Occipital lobe (tissue), 2 donors: ENCODE data around the gene AGRN. TPM values are rescaled to one million over a fixed set of nuclear protein-coding genes. Genes with fewer than 3 reads are reported as not detected.
"Not testable (repeated sequence)": the region's sequence is repeated elsewhere in the genome, so short reads cannot be mapped to it uniquely, and the experiment has no call there.

Source experiments
- DNase-seq: peaks from one replicate; lab custom pipeline; 2025; lab: John Stamatoyannopoulos, UW
- total RNA-seq: library from RNA; depleted of rRNA; stranded (reverse); fragments of >200 nt; gene quantifications from one replicate; pipeline ENCODE4 v1.2.3, GENCODE V29; 2014

The AGRN gene
- total RNA-seq, 1 donor from 2014 or later, result 71.9 TPM

DNA sequence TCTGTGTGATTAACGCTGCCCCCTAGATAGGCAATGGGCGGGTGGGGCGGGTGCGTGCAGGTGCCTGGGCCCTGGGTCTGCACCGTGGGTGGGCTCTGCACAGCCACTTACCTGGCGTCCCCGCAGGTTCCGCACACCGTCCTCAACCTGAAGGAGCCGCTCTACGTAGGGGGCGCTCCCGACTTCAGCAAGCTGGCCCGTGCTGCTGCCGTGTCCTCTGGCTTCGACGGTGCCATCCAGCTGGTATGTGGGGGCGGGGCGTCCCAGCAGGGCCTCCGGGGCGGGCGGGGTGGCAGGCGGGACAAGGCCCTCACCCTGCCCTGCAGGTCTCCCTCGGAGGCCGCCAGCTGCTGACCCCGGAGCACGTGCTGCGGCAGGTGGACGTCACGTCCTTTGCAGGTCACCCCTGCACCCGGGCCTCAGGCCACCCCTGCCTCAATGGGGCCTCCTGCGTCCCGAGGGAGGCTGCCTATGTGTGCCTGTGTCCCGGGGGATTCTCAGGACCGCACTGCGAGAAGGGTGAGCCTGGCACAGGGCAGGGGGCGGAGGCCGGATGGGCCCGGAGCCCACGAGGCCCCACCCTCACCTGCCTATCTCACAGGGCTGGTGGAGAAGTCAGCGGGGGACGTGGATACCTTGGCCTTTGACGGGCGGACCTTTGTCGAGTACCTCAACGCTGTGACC lies 31.3 kb downstream of the AGRN start:
- no peak for DNase-seq

DNA sequence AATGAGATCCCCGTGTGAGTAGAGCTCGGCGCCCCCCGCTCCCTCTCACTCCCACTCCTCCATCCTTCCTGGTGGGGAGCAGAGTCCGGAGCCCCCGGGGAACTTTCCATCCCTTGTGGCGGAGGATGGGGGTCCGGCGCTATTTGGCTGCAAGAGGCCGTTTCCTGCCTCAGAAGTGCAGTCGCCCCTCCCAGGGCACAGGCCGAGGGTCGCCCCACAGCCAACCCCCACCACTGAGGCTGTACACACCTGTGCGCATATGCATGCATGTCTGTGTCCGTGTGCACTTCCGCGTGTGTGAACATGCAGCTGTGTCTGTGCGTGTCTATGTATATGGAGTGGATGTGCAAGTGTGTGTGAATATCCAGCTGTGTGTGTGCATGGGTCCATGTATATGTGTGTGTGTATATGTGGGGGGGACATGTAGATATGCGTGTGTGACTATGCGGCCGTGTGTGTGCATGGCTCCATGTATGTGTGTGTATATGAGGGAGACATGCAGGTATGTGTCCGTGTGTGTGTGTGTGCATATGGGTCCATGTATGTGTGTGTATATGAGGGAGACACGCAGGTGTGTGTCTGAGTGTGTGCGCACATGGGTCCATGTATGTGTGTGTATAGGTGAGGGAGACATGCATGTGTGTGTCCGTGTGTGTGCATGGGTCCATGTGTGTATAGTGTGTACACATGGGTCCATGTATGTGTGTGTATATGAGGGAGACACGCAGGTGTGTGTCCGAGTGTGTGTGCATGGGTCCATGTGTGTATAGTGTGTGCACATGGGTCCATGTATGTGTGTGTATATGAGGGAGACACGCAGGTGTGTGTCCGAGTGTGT lies 32.3 kb downstream of the AGRN start:
- no peak for DNase-seq

DNA sequence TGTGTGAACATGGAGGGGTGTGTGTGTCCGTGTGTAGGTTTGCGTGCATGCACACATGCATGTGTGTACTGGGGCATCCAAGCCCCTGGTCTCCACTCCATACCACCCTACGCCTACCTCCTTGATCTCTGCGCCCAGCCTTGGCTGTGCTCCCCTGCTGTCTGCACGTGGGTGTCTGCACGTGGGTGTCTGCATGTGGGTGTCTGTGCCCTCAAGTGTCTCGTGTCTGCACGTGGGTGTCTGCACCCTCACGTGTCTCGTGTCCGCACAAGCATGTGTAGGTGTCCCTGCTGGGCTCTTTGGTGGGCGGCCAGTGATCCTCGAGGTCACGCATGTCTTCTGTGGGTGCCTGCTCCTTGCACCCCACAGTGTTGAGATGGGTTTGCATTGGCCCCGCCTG lies 33.1 kb downstream of the AGRN start:
- no peak for DNase-seq

DNA sequence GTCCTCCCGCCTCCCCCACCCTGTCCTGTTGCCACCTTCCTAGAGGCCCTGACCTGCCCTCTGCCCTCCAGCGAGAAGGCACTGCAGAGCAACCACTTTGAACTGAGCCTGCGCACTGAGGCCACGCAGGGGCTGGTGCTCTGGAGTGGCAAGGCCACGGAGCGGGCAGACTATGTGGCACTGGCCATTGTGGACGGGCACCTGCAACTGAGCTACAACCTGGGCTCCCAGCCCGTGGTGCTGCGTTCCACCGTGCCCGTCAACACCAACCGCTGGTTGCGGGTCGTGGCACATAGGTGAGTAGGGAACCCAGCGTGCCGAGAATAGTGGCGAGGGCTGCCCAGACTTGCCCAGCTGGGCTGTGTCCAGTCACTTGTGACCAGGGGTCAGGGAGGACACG lies 33.8 kb downstream of the AGRN start:
- no peak for DNase-seq

DNA sequence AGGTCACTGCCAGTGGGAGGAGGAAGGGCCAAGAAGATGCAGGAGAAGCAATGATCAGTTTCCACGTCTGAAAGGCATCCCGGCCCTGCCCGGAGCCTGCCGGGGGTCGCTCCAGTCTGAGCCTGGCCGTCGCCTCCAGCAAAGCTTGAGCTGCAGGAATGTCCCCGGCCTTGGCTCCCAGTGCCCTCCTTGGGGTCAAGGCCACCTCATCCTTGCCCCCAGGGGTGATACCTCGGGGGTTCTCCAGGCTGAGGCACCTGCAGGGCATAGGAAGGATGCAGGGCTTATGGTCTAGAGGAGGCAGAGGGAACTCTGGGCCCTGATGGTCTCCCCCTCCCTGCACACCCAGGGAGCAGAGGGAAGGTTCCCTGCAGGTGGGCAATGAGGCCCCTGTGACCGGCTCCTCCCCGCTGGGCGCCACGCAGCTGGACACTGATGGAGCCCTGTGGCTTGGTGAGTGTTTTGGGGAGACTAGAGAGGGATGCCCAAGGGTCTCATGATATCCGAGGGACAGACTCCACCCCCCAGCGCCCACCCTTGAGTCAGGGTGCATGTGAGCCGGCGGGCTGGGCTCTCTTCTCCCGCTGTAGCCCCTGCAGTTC lies 34.3 kb downstream of the AGRN start:
- DNase-seq, result no peak

DNA sequence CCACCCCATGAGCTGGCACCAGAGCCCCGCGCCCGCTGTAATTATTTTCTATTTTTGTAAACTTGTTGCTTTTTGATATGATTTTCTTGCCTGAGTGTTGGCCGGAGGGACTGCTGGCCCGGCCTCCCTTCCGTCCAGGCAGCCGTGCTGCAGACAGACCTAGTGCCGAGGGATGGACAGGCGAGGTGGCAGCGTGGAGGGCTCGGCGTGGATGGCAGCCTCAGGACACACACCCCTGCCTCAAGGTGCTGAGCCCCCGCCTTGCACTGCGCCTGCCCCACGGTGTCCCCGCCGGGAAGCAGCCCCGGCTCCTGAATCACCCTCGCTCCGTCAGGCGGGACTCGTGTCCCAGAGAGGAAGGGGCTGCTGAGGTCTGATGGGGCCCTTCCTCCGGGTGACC lies 35.1 kb downstream of the AGRN start:
- no peak for DNase-seq

DNA sequence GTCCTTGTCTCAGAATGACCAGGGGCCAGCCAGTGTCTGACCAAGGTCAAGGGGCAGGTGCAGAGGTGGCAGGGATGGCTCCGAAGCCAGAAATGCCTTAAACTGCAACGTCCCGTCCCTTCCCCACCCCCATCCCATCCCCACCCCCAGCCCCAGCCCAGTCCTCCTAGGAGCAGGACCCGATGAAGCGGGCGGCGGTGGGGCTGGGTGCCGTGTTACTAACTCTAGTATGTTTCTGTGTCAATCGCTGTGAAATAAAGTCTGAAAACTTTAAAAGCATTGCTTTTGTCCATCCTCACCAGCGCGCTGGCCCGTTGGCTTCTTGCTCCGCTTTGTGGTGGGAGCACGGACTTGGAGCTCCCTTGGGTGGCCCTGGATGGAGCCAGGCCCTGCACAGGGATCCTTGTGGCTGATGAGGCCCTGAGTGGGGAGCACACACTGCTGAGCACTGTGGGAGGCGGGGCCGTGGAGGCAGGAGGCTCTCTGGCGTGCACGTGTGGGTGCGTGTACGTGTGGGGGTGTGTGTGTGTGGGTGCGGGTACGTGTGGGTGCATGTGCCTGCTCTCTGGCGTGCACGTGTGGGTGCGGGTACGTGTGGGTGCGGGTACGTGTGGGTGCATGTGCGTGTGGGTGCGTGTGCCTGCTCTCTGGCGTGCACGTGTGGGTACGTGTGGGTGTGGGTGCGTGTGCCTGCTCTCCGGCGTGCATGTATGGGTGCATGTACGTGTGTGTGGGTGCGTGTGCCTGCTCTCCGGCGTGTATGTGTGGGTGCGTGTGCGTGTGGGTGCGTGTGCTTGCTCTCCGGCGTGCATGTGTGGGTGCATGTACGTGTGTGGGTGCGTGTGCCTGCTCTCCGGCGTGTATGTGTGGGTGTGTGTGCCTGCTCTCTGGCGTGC lies 36.2 kb downstream of the AGRN start:
- DNase-seq, result no peak

DNA sequence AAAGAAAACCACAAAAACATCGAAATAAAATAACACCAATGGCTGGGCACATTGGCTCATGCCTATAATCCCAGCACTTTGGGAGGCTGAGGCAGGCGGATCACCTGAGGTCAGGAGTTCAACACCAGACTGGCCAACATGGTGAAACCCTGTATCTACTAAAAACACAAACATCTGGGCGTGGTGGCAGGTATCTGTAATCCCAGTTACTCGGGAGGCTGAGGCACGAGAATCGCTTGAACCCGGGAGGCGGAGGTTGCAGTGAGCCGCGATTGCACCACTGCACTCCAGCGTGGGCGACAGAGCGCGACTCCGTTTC lies 37.8 kb downstream of the AGRN start:
- not testable (repeated sequence) for DNase-seq

DNA sequence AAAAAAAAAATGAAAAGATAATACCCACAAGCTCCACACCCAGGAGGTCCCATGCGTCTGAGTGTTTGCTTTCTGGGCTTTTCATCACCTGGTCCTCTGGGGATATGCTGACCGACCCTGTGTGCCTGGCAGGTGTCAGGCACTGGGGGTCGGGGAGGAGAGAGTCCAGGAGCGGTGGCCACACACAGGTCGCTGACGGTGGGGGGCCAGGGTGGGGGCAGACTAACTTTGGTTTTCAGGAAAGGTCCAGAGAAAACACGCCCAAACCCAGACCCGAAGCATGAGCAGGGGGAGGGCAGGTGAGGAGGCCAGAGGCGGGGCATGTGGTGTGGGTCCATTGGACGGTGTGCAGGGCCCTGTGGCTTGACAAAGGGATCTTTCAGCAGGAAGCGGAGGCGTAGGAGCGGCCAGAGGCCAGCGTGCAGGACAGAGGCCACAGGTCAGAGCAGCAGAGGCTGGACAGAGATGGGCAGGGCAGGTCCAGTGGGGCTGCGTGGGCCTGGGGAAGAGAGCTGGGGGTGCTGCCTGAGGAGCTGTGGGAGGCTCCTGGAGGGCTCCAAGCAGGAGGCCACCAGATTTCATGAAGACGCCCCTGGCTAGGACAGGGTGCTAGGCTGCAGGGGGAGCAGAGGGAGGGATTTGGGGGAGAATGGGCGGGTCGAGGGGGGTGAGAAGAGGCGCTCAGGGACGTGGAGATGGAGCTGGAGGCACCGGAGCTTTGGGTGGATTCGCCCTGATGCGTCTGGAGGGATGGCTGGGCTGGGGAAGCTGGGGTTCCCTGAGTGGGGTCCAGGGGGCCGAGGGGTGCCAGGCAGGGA lies 38.4 kb downstream of the AGRN start:
- DNase-seq, result no peak

DNA sequence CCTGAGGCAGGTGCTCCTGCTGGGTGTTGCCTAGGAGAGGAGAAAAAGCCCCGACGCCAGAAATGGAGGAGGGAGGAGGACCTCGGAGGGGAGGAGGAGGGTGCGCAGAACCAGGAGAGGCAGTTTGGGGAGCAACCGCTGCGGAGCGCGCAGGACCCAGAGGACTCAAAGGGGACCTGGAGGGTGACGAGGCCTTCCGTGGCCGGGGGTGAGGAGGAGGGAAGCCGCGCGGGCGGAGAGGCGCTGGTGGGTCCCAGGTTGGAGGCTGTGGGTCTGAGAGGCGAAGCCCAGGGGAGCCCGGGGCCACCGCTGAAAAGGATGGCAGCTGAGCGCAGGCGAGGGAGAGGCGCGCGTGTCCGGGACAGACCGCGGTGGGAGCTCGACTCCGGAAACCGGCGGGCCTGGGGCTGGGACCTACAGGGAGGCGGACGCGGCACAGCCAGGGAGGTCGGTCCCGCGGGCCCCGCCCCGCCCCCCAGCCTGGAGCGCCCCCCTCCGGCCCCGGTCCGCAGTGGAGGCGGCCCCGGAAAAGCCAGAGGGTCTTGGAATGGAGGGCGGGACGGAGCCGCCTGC lies 39.1 kb downstream of the AGRN start:
- DNase-seq, result no peak

DNA sequence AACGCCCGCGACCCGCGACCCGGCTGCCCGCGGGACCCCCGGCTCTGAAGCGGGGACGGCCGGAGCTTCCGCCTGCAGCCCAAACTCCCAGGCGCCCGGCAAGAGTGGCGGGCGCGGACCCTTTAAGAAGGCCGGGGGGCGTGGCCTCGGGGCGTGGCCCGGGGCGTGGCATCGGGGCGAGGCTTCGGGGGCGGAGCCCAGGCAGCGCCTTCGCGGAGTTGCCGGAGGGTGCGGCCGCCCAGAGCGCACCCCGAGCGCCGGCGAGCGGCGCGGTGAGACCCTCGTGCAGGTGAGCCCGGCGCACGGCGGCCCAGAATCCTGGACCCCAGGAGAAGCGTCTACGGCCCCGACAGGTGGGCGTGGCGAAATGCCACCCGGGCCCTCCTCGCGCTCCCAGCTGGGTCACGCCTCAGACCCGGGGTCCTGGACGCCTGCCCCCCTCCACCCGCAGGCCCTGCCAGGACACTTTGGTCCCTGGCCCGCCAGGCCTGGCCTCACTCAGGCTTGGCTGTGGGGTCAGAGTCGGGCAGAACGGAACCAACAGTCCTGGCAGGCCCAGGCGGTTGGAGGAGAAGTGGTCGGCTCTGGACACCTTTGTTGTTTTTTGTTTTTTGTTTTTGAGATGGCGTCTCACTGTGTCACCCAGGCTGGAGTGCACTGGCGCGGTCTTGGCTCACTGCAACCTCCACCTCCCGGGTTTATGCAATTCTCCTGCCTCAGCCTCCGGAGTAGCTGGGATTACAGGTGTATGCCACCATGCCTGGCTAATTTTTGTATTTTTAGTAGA lies 39.8 kb downstream of the AGRN start:
- DNase-seq, result peak; percentile 52

DNA sequence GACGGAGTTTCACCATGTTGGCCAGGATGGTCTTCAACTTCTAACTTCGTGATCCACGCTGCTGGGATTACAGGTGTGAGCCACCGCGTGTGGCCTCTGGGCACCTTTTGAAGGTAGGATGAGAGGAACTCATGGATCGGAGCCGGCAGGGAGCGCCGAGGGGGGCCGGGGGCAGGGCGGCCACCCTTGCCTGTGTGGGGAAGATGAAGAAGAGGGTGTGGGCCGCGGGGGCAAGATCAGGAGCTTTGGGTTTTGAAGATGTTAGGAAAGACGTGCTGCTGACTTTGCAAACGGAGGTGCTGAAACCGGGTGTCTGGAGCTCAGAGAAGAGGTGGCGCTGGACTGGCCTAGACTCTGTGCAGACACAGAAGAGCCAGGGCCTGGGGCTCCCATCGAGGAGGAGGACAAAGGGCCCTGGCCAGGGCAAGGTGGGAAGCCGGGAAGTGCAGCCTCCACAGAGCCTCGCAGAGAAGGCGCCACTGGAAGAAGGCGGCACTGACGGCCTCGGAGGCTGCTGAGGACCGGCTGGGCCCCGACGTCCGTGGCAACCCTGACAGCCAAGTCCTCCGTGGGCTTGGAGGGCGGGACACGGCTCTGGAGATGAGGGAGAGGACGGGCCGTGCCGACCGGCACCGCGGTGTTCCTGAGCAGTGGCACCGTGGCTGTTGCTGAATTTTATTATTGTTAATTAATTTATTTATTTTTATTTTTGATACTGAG lies 40.5 kb downstream of the AGRN start:
- DNase-seq, result no peak

DNA sequence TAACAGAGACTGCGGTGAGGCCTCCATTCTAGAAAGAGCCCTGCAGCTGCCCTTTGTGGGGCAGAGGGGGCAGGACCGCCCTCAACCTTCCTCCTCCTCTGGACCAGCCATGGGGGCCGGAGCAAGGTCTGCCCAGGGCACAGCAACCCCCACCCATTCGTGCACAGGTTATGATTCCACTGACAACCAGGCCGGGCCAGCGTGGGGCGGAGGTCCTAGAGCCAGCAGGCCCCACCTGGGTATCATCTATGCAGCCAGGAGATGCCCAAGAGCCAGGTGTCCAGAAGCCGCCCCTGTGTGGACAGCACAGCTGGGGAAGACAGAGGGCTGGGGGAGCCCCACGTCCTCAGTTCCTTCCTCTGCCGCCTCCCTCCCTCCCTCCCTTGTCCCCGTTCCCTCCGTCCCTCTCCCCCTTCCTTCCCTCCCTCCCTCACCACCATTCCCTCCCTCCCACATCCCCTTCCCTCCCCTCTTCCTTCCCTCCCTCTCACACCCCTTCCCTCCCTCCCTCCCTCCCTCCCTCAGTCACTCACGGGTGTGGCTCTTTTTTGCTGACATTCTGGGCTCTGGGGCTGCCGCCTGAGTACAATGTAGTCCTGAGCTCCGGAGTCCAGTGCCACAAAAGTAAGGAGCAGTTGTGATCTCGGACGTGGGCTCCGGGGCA lies 41.9 kb downstream of the AGRN start:
- no peak for DNase-seq

DNA sequence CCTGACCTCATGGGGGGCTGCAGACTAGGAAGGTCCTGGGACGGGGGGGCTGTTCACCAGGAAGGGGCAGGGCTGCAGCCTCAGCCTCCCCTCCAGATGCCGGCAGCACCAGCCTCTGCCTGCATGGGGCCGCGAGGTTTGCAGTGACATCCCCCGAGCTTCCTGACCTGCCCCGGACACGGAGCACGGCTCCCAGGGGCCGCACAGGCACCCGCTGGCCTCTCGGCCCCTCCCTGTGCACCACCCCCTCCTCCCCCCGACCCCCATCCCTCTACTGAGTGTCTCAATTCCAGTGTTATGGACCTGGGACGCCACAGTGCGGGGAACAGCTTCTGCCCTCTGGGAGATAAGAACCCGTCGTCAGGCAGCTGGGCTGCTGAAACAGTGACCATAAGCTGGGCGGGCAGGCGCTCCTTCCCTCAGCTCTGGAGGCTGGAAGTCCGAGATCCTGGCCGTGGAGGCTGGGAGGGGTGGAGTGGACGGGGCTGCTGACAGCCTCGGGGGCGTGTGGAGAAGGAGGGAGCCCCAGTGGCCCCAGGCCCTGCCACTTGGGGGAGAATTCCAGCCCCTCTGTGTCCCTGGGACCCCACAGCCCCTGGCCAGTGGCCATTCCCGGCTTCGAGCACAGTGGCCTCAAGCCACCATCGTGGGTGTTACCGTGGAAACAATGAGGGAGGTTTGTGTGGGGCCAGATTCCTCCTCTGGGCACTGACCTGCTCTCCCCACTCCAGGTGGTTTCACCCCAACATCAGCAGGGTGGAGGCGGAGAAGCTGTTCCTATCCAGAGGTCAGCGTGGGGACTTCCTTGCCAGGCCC lies 42.6 kb downstream of the AGRN start:
- DNase-seq, result no peak

DNA sequence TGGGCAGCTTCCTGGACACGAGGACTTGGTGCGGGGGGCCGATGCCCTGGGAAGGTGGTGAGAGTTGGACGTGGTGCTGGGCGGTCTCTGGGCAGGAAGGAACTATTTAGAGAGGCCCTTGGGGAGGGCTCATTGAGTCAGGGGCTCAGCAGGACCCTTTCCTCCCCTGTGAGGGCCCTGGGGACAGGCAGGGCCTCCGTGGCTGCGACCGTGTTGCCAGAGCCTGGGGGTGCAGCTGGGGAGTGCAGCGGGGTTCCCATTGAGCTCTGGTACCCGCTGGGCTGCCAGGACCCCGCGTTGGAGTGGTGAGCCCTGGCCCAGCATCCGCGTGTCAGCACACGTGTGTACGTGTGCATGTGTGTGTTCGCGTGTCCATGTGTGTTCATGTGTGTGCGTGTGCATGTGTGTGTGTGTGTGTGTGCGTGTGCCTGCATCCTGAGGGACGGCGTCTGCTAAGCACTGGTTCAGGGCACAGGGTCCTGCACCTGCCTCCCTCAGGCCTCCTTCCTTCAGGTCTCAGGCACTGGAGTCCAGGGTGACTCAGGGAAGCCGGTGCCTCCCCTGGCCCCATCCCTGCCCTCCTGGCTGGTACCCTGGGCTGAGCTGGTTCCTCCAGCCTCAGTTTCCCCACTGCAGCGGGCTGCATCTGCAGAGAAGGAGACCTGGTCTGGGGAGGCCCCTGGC lies 43.5 kb downstream of the AGRN start:
- DNase-seq, result no peak

DNA sequence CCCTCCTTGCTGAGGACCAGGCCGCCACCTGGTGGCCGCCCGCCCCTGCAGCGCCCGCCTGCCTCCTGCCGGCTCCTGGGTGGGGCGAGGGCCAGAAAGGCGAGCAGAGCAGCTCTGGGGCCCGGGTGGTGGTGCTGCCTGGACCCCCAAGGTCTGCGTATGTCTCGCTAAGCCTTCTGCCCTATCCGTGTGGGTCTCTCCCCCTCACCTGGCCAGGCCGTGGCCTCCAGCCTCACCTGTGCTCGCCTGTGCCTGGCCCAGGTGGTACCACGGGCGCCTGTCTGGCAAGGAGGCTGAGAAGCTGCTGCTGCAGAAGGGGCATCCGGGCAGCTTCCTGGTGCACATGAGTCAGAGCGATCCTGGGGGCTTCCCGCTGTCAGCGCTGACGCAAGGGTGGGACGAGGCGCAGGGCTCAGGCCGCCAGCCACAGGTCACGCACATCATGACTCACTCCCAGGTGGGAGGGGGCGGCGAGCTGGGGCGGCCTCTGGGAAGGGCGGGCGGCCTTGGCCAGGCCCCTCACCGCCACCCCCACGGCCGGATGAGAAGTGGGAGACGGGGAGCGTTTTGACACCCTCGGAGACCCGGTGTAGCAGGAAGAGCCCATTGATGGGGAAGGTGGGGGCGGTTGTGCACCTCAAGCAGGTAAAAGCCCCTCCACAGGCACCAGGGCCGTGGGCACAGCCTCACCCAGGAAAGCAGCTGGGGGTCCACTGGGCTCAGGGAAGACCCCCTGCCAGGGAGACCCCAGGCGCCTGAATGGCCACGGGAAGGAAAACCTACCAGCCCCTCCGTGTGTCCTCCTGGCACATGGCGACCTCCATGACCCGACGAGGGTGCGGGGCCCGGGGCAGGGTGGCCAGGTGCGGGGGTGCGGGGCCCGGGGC lies 44.3 kb downstream of the AGRN start:
- DNase-seq, result no peak
